ENCODE results near the gene MGST3.

Gene MGST3

DNA sequence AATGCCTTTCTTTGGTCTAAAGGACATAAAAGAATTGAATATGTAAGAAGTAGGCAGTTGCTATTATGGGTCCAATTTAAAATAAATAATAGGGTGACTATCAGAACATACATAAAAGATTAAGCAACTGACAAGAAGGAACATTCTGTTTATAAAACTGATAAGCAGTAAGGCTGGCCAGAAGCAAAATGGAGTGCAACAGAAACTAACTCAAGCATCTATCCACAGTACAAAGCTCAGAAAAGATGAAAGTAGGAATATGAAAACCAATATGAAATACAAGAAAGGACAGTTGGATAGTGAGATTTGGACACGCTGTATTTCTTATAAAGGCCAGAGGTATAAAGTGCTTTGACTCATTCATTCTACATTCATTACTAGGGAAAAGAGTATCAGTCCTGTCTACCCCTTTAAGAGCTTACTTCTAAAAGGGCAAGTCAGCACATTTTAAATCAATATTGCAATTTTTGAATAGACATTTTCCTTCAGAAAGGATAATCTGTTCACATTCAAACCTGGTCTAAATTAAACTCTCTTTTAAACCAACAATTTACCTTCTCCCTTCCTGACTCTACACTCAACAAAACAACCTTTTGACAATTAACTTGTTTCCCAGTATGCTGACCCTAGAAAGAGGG is 52.9 kb downstream of the MGST3 start:
- no CpG with 5 or more reads among the region's 1 CpG for WGBS
- Histone ChIP-seq H3K9ac (ENCODE audit: low read depth, low read length) (no peak overlapping the region), H3K9me3 (ENCODE audit: insufficient read depth, low read depth, low read length) (no peaks in the 10 kb centered on the region), H3K27me3 (ENCODE audit: insufficient read depth, low read length) (no peaks in the 10 kb centered on the region), H3K4me3 (ENCODE audit: low read length) (no peak overlapping the region), H3K36me3 (ENCODE audit: insufficient read depth, low read length) (peaks cover 66% of the 10 kb centered on the region), H3K4me1 (ENCODE audit: insufficient read depth, low read length) (no peaks in the 10 kb centered on the region), H3K27ac (ENCODE audit: low read depth, low read length) (no peak overlapping the region)

GRCh38 chr1:165686121-165686970 is 55.3 kb downstream of the MGST3 start:
- H3K27ac ChIP-seq (ENCODE audit: low read depth, low read length) = no peak overlapping the region
- 80% methylated on average over 5 of the region's 6 CpGs for WGBS
- H3K9me3 ChIP-seq (ENCODE audit: insufficient read depth, low read depth, low read length) = peaks cover 6% of the 10 kb centered on the region; the same call in 1 of the 2 replicates
- H3K27me3 ChIP-seq (ENCODE audit: insufficient read depth, low read length) = no peaks in the 10 kb centered on the region
- no peaks in the 10 kb centered on the region for H3K4me1 ChIP-seq (ENCODE audit: insufficient read depth, low read length)
- H3K4me3 ChIP-seq (ENCODE audit: low read length) = no peak overlapping the region
- peaks cover 62% of the 10 kb centered on the region for H3K36me3 ChIP-seq (ENCODE audit: insufficient read depth, low read length)
- no peak overlapping the region for H3K9ac ChIP-seq (ENCODE audit: low read depth, low read length)

- peaks cover 56% of the 10 kb centered on the region for H3K36me3 ChIP-seq (ENCODE audit: insufficient read depth, low read length)
- no peaks in the 10 kb centered on the region for H3K4me1 ChIP-seq (ENCODE audit: insufficient read depth, low read length)
- H3K27me3 ChIP-seq (ENCODE audit: insufficient read depth, low read length) = no peaks in the 10 kb centered on the region
- peaks cover 6% of the 10 kb centered on the region; the same call in 1 of the 2 replicates for H3K9me3 ChIP-seq (ENCODE audit: insufficient read depth, low read depth, low read length)
- no peak overlapping the region for H3K27ac ChIP-seq (ENCODE audit: low read depth, low read length)
- 100% methylated on average over 1 of the region's 2 CpGs for WGBS
- no peak overlapping the region for H3K9ac ChIP-seq (ENCODE audit: low read depth, low read length)
- H3K4me3 ChIP-seq (ENCODE audit: low read length) = no peak overlapping the region
These were observed 56.0 kb downstream of the MGST3 start for GRCh38 chr1:165686971-165687433.

GRCh38 chr1:165688046-165688445 is 57.0 kb downstream of the MGST3 start:
- no peaks in the 10 kb centered on the region for H3K27me3 ChIP-seq (ENCODE audit: insufficient read depth, low read length)
- 94% methylated on average over 5 of the region's 5 CpGs for WGBS
- peaks cover 6% of the 10 kb centered on the region; the same call in 1 of the 2 replicates for H3K9me3 ChIP-seq (ENCODE audit: insufficient read depth, low read depth, low read length)
- H3K27ac ChIP-seq (ENCODE audit: low read depth, low read length) = no peak overlapping the region
- no peaks in the 10 kb centered on the region for H3K4me1 ChIP-seq (ENCODE audit: insufficient read depth, low read length)
- peaks cover 46% of the 10 kb centered on the region for H3K36me3 ChIP-seq (ENCODE audit: insufficient read depth, low read length)
- no peak overlapping the region for H3K9ac ChIP-seq (ENCODE audit: low read depth, low read length)
- no peak overlapping the region for H3K4me3 ChIP-seq (ENCODE audit: low read length)

DNA sequence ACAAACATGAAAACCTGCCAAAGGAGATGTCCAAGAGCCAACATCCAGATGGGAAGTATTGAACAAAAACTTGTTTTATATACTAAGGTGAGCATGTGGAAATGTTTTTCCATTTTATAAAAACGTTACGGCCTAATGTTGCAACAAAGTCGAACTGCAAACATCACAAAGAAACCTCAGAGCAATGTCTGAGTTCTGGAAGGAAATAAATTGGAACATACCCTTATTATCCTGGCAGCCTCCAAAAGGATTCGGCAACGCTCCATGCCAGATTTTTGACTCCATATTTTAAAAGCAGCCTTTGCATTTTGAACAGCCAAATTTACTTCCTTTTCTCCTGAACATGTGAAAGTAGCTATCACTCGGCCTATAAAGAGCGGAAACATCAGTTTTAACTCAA is 64.0 kb downstream of the MGST3 start:
- WGBS = 98% methylated on average over 7 of the region's 7 CpGs
- no peak overlapping the region for H3K4me3 ChIP-seq (ENCODE audit: low read length)
- H3K9me3 ChIP-seq (ENCODE audit: insufficient read depth, low read depth, low read length) = peaks cover 5% of the 10 kb centered on the region

GRCh38 chr1:165696625-165697100 is 65.6 kb downstream of the MGST3 start:
- peaks cover 9% of the 10 kb centered on the region for H3K4me1 ChIP-seq (ENCODE audit: insufficient read depth, low read length)
- no peak overlapping the region for H3K9ac ChIP-seq (ENCODE audit: low read depth, low read length)
- WGBS = 83% methylated on average over 1 of the region's 2 CpGs
- H3K27me3 ChIP-seq (ENCODE audit: insufficient read depth, low read length) = no peaks in the 10 kb centered on the region
- H3K36me3 ChIP-seq (ENCODE audit: insufficient read depth, low read length) = peaks cover 7% of the 10 kb centered on the region
- no peaks in the 10 kb centered on the region; the same call in 1 of the 2 replicates for H3K9me3 ChIP-seq (ENCODE audit: insufficient read depth, low read depth, low read length)
- H3K27ac ChIP-seq (ENCODE audit: low read depth, low read length) = no peak overlapping the region
- H3K4me3 ChIP-seq (ENCODE audit: low read length) = peak overlapping the region; percentile 85; the same call in 1 of the 2 replicates

More for the DNA sequence above, 64.0 kb downstream of the MGST3 start:
- Histone ChIP-seq H3K27me3 (ENCODE audit: insufficient read depth, low read length) (no peaks in the 10 kb centered on the region), H3K9ac (ENCODE audit: low read depth, low read length) (no peak overlapping the region), H3K4me1 (ENCODE audit: insufficient read depth, low read length) (peaks cover 9% of the 10 kb centered on the region), H3K36me3 (ENCODE audit: insufficient read depth, low read length) (peaks cover 17% of the 10 kb centered on the region), H3K27ac (ENCODE audit: low read depth, low read length) (no peak overlapping the region)

GRCh38 chr1:165697491-165697880 is 66.5 kb downstream of the MGST3 start:
- peak overlapping the region; percentile 7; the same call in 1 of the 2 replicates for H3K27ac ChIP-seq (ENCODE audit: low read depth, low read length)
- peaks cover 9% of the 10 kb centered on the region for H3K4me1 ChIP-seq (ENCODE audit: insufficient read depth, low read length)
- H3K36me3 ChIP-seq (ENCODE audit: insufficient read depth, low read length) = peaks cover 7% of the 10 kb centered on the region
- 56% methylated on average over 8 of the region's 8 CpGs for WGBS
- peak overlapping the region; percentile 92 for H3K9ac ChIP-seq (ENCODE audit: low read depth, low read length)
- no peaks in the 10 kb centered on the region; the same call in 1 of the 2 replicates for H3K9me3 ChIP-seq (ENCODE audit: insufficient read depth, low read depth, low read length)
- peak overlapping the region; percentile 85 for H3K4me3 ChIP-seq (ENCODE audit: low read length)
- H3K27me3 ChIP-seq (ENCODE audit: insufficient read depth, low read length) = no peaks in the 10 kb centered on the region

DNA sequence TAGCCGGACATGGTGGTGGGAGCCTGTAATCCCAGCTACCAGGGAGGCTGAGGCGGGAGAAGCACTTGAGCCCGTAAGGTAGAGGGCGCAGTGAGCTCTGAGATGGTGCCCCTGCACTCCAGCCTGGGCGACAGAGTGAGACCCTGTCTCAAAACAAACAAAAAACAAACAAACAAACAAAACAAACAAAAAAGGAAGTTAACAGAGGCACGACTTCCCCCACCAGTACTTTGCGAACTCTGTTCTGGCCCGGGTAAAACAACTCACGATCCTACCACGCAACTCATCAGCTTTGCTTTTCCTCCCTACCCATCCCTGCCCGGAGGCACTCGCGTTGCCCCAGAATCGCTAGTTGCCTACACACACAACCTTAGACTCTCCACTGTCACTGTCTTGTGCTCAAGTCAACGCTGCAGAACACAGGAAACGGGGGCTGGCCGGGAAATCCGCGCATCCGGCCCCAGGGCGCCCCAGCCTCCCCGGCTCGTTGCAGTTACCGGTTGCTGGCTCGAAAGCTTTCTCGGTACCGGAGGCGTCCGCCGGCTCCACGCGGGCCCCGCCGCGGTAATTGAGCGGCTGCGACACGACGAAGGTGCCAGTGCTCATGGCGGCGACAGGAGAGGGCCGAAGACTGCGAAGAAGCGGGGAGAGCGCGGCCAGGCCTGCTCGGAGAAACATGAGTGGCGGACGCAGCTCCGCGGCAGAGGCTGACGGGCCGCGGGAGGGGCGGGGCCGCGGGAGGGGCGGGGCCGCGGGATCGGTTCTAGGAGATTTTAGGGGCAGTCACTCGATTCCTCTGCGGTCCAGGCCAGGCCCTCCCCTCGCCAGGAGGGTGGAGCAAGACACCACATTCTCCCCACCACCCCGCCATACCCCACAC is 67.1 kb downstream of the MGST3 start, which contains the start of gene ALDH9A1:
Gene ALDH9A1 (minus strand): TSS at position 682 of the 880 bp plus-strand sequence. CDS start 4 bp downstream, at position 678.
- 1% methylated on average over 65 of the region's 65 CpGs for WGBS

GRCh38 chr1:165698761-165699052 is 67.7 kb downstream of the MGST3 start:
- Histone ChIP-seq H3K36me3 (ENCODE audit: insufficient read depth, low read length) (peaks cover 7% of the 10 kb centered on the region), H3K27ac (ENCODE audit: low read depth, low read length) (peak overlapping the region; percentile 87), H3K9me3 (ENCODE audit: insufficient read depth, low read depth, low read length) (no peaks in the 10 kb centered on the region; the same call in 1 of the 2 replicates), H3K9ac (ENCODE audit: low read depth, low read length) (peak overlapping the region; percentile 88; the same call in 1 of the 2 replicates), H3K27me3 (ENCODE audit: insufficient read depth, low read length) (no peaks in the 10 kb centered on the region), H3K4me1 (ENCODE audit: insufficient read depth, low read length) (peaks cover 9% of the 10 kb centered on the region), H3K4me3 (ENCODE audit: low read length) (peak overlapping the region; percentile 85)
- 4% methylated on average over 7 of the region's 7 CpGs for WGBS

More for the DNA sequence above, 67.1 kb downstream of the MGST3 start, which contains the start of gene ALDH9A1:
- peaks cover 7% of the 10 kb centered on the region for H3K36me3 ChIP-seq (ENCODE audit: insufficient read depth, low read length)
- H3K4me3 ChIP-seq (ENCODE audit: low read length) = peak within 1 kb of the TSS; percentile 85
- no peaks in the 10 kb centered on the region; the same call in 1 of the 2 replicates for H3K9me3 ChIP-seq (ENCODE audit: insufficient read depth, low read depth, low read length)
- H3K27me3 ChIP-seq (ENCODE audit: insufficient read depth, low read length) = no peaks in the 10 kb centered on the region
- peaks cover 9% of the 10 kb centered on the region for H3K4me1 ChIP-seq (ENCODE audit: insufficient read depth, low read length)
- H3K9ac ChIP-seq (ENCODE audit: low read depth, low read length) = peak within 1 kb of the TSS; percentile 92
- H3K27ac ChIP-seq (ENCODE audit: low read depth, low read length) = peak within 1 kb of the TSS; percentile 87

GRCh38 chr1:165699577-165699976 is 68.5 kb downstream of the MGST3 start:
- H3K4me3 ChIP-seq (ENCODE audit: low read length) = no peak overlapping the region
- no peak overlapping the region for H3K27ac ChIP-seq (ENCODE audit: low read depth, low read length)
- peaks cover 5% of the 10 kb centered on the region for H3K36me3 ChIP-seq (ENCODE audit: insufficient read depth, low read length)
- H3K4me1 ChIP-seq (ENCODE audit: insufficient read depth, low read length) = peaks cover 9% of the 10 kb centered on the region
- no peak overlapping the region for H3K9ac ChIP-seq (ENCODE audit: low read depth, low read length)
- 100% methylated on average over 2 of the region's 3 CpGs for WGBS
- H3K27me3 ChIP-seq (ENCODE audit: insufficient read depth, low read length) = no peaks in the 10 kb centered on the region
- H3K9me3 ChIP-seq (ENCODE audit: insufficient read depth, low read depth, low read length) = no peaks in the 10 kb centered on the region
